GM12891 (cell line): ENCODE data around the gene MYH1.

Source experiments
- DNase-seq: peaks from one replicate; pipeline ENCODE4 v3.0.0; 2011; ENCODE audit warnings: low spot score; ENCODE audit not compliant: insufficient read length
- FAIRE-seq: peaks from 2 replicates; lab custom pipeline; 2011; peaks lifted over from hg19 to GRCh38; lab: Jason Lieb, UNC
- PAX5 ChIP-seq: IDR thresholded peaks from 2 replicates; pipeline ENCODE4 v1.6.1; 2011; ENCODE audit warnings: low read length, moderate library complexity, mild to moderate bottlenecking; ENCODE audit not compliant: insufficient read depth, severe bottlenecking
- POLR2A ChIP-seq: IDR thresholded peaks from 2 replicates; pipeline ENCODE4 v1.6.1; 2011; ENCODE audit warnings: low read depth, low read length, control low read depth
- POLR2AphosphoS5 ChIP-seq: IDR thresholded peaks from 2 replicates; pipeline ENCODE4 v1.6.1; 2011; ENCODE audit warnings: low read depth, low read length, control low read depth
- POU2F2 ChIP-seq: IDR thresholded peaks from 2 replicates; pipeline ENCODE4 v1.6.1; 2011; ENCODE audit warnings: low read depth, mild to moderate bottlenecking, control low read depth, low read length, moderate library complexity
- SPI1 ChIP-seq: IDR thresholded peaks from 2 replicates; pipeline ENCODE4 v1.6.1; 2011; ENCODE audit warnings: low read depth, low read length, control low read depth
- TAF1 ChIP-seq: IDR thresholded peaks from 2 replicates; pipeline ENCODE4 v1.6.1; 2011; ENCODE audit warnings: low read depth, low read length, control low read depth

Gene MYH1

DNA sequence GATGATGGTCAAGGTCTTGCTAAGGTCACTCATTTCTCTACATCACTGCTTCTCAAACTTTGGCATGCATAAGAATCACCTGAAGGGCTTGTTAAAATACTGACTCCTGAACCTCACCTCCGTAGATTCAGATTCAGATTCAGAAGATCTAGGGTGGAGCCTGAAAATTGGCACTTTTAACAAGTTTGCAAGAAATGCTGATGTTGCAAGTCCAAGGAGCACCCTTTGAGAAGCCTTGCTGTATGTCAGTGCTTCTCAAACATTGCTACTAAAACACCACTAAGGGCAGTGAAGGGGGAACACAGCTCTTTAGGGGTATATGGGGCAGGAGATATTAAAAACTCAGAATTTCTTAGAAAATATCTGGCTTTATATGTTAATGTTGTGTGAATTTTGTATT lies 13.7 kb upstream of the MYH1 start:
- FAIRE-seq, result no peak
- TF ChIP-seq PAX5, result no peak
- no peak for TF ChIP-seq POLR2A
- no peak for TF ChIP-seq POLR2AphosphoS5
- TF ChIP-seq TAF1, result no peak
- TF ChIP-seq POU2F2, result no peak
- TF ChIP-seq SPI1, result no peak
- no peak for DNase-seq

GRCh38 chr17:10527419-10527818 lies 9.1 kb upstream of the MYH1 start:
- FAIRE-seq, result no peak
- TF ChIP-seq POU2F2 (no peak), SPI1 (no peak), POLR2A (no peak), PAX5 (no peak), TAF1 (no peak), POLR2AphosphoS5 (no peak)
- no peak for DNase-seq

GRCh38 chr17:10526517-10526916 lies 8.2 kb upstream of the MYH1 start:
- DNase-seq, result no peak
- FAIRE-seq, result no peak
- no peak for TF ChIP-seq PAX5
- TF ChIP-seq TAF1, result no peak
- no peak for TF ChIP-seq SPI1
- TF ChIP-seq POLR2A, result no peak
- no peak for TF ChIP-seq POLR2AphosphoS5
- no peak for TF ChIP-seq POU2F2

- no peak for TF ChIP-seq TAF1
- TF ChIP-seq PAX5, result no peak
- TF ChIP-seq POU2F2, result no peak
- no peak for TF ChIP-seq POLR2A
- TF ChIP-seq SPI1, result no peak
- no peak for TF ChIP-seq POLR2AphosphoS5
- no peak for DNase-seq
- no peak for FAIRE-seq
Observed at GRCh38 chr17:10523064-10523463, 4.7 kb upstream of the MYH1 start.

DNA sequence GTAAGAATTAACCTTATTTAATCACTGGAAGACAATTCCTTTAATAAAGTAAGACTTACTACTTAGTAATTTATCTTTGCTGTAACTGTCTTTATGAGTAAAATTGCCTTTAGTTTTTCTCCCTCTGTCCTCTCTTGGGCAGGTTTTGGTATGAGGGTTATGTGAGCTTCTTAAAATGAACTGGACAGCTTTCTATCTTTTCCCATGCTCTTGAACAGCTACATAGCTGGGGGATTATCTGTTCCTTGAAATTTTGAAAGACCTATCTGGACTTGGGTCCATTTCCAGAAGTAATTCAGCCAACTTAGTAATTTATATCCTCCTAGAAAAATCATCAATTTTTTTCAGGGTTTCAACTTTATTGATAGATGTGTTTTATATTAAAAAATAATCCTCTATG lies 3.6 kb upstream of the MYH1 start:
- no peak for DNase-seq
- no peak for FAIRE-seq
- TF ChIP-seq PAX5 (no peak), SPI1 (no peak), TAF1 (no peak), POLR2A (no peak), POLR2AphosphoS5 (no peak), POU2F2 (no peak)

DNA sequence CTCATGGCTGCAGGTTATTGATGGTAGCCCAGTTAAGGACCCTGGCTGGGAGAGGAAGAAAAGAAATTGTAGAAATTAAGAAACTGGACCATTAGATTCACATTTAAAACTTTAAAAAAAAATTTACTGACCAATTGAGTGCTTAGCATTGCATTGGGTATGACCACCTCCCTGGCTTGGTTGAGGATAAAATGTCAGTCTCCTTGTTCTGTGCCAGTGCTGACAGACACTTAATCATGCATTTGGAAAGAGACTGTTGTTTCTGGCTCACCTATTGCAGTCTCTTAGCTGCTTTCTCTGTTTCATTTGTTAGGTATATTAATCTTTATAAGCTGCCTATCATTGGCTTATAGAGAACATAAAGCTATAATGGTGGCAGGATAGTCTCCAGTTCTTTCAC lies 1.7 kb downstream of the MYH1 start:
- FAIRE-seq (no peak), DNase-seq (no peak)
- no peak for TF ChIP-seq POU2F2
- TF ChIP-seq POLR2AphosphoS5, result no peak
- TF ChIP-seq POLR2A, result no peak
- no peak for TF ChIP-seq TAF1
- no peak for TF ChIP-seq PAX5
- no peak for TF ChIP-seq SPI1

DNA sequence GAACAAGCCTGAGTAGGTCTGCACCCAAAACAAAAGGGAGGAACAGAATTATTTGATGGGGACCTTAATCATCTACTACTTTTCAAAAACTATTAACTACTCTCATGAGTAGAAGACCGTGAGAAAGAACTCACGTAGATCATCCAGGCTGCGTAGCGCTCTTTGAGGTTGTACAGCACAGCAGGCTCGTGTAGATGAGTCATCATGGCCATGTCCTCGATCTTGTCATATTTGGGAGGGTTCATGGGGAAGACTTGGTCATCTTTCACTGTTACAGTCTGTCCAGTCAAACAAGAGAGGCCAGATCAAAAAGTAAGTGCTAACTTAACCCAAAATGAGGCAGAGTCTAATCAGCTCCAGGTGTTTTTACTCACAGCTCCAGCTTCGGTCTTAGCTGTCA lies 2.3 kb downstream of the MYH1 start:
- FAIRE-seq (no peak), DNase-seq (no peak)
- TF ChIP-seq POLR2AphosphoS5, result no peak
- TF ChIP-seq PAX5, result no peak
- TF ChIP-seq TAF1, result no peak
- no peak for TF ChIP-seq SPI1
- no peak for TF ChIP-seq POLR2A
- TF ChIP-seq POU2F2, result no peak

DNA sequence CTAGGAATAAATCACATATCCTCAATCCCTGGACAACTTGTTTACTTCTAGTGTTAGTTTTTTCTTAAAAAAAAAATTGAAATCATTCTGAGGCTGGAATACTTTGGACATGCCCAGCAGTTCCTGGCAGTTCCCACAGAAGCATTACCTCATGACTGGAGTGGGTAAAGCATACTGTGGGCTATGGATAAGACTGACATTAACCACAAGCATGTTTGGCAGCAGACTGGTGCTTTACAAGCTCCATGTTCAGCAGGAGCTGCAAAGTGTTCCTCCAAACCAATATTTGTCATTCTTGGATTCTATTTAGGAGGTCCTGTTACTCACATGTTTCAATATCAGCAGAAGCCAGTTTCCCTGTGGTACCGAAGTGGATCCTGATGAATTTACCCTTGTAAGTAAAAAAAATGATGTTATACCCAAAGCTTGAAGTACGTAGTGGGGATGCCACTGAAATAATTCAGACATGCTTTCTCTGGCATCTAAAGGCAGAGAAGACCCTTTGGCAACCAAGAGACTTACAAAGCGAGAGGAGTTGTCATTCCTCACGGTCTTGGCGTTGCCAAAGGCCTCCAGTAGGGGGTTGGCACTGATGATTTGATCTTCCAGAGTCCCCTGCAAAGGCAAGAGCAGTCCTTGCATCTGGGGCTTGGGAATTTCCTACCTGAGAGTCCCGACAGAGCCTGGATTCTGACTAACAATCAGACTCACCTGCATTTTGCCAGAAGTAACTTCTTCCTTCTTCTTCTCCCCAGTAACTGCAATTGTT lies 4.9 kb downstream of the MYH1 start:
- no peak for FAIRE-seq
- TF ChIP-seq SPI1 (no peak), POLR2AphosphoS5 (no peak), TAF1 (no peak), POU2F2 (no peak), PAX5 (no peak), POLR2A (no peak)
- DNase-seq, result no peak

DNA sequence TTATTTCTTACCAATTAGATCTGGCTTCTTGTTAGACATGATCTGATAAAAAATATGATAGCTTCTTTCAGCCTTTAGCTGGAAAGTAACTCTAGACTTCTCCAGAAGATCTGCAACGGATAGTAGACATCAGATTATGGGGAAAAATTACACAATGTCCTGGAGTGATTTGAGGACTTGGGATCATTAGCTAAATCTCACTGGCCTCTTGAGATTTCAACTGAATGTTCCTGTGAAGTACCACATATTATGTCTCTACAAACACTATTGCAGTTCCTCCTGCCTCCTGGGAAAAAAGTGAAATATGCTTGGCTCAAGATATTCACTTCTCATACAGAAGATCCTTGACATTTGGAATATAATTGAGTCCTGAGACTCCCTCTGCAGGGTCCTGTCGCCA lies 5.5 kb downstream of the MYH1 start:
- no peak for DNase-seq
- no peak for FAIRE-seq
- TF ChIP-seq POU2F2 (no peak), POLR2A (no peak), SPI1 (no peak), PAX5 (no peak), POLR2AphosphoS5 (no peak), TAF1 (no peak)

- FAIRE-seq, result no peak
- TF ChIP-seq PAX5, result no peak
- no peak for TF ChIP-seq POU2F2
- TF ChIP-seq POLR2A, result no peak
- TF ChIP-seq SPI1, result no peak
- TF ChIP-seq POLR2AphosphoS5, result no peak
- no peak for TF ChIP-seq TAF1
Observed at GRCh38 chr17:10499950-10500349, 18.4 kb downstream of the MYH1 start.

More at GRCh38 chr17:10499950-10500349, 18.4 kb downstream of the MYH1 start:
- no peak for DNase-seq
